ENCODE data around the gene OTOP2.
A peak's percentile ranks its signal among the peaks of the same experiment; 100 is the strongest.

Gene OTOP2

DNA sequence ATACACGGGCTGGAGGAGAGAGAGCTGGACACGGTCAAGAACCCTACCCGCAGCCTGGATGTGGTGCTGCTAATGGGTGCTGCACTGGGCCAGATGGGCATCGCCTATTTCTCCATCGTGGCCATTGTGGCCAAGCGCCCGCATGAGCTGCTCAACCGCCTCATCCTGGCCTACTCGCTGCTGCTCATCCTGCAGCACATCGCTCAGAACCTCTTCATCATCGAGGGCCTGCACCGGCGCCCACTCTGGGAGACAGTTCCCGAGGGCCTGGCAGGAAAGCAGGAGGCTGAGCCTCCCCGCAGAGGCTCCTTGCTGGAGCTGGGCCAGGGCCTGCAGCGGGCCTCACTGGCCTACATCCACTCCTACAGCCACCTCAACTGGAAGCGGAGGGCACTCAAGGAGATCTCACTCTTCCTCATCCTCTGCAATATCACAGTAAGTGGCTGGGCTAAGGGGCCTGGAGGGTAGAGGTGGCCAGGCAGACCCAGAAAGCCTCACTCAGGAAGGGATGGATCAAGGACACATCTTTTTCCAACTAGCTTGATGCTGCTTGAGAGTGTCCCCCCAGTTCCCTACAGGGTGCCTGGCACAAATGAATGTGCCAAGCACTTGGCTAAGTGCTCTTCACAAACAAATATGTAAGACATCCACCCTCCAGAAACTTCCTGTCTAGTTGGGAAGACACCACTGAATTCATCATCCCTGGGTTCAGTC, 23.1 kb downstream of the OTOP2 start:
- Mint-ChIP-seq H3K27me3 (peaks cover 14% of the 10 kb centered on the region), H3K27ac (no peak overlapping the region), H3K9me3 (no peaks in the 10 kb centered on the region), H3K36me3 (no peaks in the 10 kb centered on the region), H3K4me3 (no peak overlapping the region), H3K4me1 (no peaks in the 10 kb centered on the region)
- ATAC-seq (ENCODE audit: low read depth): no peak
- DNase-seq (ENCODE audit: low spot score in 2 of 2): no peak

DNA sequence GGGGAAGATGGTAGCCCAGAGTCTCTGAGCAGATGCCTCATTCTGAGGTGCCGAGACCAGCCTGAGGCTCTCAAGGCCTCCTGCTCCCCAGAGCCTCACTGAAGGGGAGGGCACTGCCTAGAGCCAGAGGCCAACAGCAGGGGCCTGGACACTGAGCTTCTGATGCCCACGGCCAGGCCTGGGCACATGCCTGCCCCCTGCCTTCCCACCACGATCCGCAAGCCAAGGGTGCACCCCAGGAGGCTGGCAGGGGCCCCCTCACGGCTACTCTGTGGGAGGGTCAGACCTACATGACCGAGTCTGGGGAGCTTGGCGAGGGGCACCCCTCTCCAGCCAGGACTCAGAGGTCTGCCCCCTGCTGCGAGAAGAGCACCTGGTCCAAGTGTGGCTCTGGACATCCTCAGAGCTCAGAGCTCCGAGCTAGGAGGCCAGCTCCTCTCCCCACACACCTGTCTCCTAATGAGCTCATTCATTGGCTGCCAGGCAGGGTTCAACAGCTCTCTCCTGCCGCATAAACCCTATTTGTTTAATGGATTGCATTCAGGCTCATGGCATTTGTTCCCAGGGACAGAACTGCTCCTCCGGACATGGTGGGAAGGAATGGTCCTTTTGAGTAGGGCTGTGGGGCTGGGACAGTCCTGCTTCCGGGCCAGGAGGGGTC, 25.5 kb downstream of the OTOP2 start:
- Mint-ChIP-seq H3K36me3 (no peaks in the 10 kb centered on the region), H3K4me3 (no peak overlapping the region), H3K27ac (no peak overlapping the region), H3K9me3 (no peaks in the 10 kb centered on the region), H3K27me3 (peaks cover 13% of the 10 kb centered on the region), H3K4me1 (no peaks in the 10 kb centered on the region)
- no peak for DNase-seq (ENCODE audit: low spot score in 2 of 2)
- no peak for ATAC-seq (ENCODE audit: low read depth)

DNA sequence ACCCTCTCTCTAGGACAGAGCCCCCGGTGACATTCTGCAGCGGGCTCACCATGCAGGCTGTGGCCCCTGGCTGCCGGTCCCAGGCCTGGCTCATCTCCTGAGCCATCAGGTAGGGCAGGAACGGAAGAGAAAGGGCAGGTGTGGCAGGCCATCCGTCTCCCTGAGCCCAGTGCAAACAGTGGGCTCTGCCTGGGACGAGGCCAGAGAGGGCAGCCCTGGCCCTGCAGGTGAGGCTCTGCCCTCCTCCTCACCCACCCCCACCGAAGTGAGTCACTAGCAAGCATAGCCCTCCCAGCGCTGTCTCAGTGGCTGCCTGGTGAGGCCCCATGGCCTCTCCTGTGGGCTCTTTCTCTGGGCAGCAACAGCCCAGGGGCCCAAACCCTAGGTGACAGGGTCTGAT, 26.1 kb downstream of the OTOP2 start:
- DNase-seq (ENCODE audit: low spot score in 2 of 2) (no peak), ATAC-seq (ENCODE audit: low read depth) (no peak)
- no peaks in the 10 kb centered on the region for H3K36me3 Mint-ChIP-seq
- no peak overlapping the region for H3K27ac Mint-ChIP-seq
- no peaks in the 10 kb centered on the region for H3K9me3 Mint-ChIP-seq
- H3K27me3 Mint-ChIP-seq: peaks cover 12% of the 10 kb centered on the region
- H3K4me3 Mint-ChIP-seq: no peak overlapping the region
- H3K4me1 Mint-ChIP-seq: no peaks in the 10 kb centered on the region

DNA sequence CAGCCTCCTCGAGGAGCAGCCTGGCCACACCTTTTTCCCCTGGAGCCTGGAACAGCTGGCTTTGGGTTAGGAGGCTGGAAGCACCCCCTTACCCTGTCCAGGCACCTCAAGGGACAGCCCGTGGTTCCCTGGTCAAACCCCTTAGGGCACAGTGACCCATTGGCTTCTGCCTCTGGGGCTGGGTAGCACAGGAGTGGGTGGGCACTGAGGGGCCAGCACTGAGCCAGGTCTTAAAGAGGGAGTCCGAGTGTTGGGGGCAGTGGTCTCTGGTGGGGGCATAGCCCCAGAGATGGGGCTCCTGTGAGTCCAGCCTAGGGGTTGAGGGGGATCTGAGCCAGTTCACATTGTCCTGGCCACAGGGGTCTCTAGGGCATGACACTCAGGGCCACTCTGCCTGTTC, 27.0 kb downstream of the OTOP2 start:
- DNase-seq (ENCODE audit: low spot score in 2 of 2): no peak
- Mint-ChIP-seq H3K27ac (no peak overlapping the region), H3K9me3 (no peaks in the 10 kb centered on the region), H3K4me1 (no peaks in the 10 kb centered on the region), H3K27me3 (peaks cover 11% of the 10 kb centered on the region), H3K36me3 (no peaks in the 10 kb centered on the region), H3K4me3 (no peak overlapping the region)
- ATAC-seq (ENCODE audit: low read depth): no peak

DNA sequence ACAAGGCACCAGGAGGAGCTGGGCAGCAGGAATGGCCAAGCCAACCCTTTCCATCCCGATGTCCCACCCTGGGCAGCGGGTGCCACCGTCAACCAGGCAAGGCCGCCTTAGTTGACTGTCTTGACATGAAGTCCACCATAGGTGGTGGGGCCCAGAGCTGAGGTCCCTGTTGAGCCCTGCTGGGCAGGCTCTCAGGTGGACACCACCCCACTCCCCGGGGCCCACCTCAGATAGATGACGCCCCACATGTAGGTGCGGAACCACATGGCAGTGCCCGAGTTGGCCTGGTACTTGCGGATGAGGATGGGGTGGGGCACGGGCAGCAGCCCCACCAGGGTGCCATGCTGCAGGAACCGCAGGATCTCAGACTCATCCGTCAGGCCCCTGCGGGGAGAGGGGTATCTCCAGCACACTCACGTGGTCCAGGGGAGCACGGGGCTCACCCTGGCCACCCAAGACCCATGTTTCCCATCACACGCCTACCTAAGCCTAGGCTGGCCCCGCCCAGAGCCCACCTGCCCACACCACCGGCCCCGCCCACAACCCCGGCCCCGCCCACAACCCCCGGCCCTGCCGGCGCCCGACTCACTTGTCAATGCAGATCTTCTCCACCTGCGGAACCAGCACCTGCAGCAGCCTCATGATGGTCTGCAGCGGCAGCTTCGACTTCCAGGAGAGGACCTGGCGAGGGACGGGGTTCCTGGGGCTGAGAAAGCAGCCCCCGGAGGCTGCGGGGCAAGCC, 27.8 kb downstream of the OTOP2 start:
- H3K9me3 Mint-ChIP-seq: no peaks in the 10 kb centered on the region
- no peaks in the 10 kb centered on the region for H3K36me3 Mint-ChIP-seq
- DNase-seq (ENCODE audit: low spot score in 2 of 2) (no peak), ATAC-seq (ENCODE audit: low read depth) (no peak)
- H3K27ac Mint-ChIP-seq: no peak overlapping the region
- peaks cover 11% of the 10 kb centered on the region for H3K27me3 Mint-ChIP-seq
- H3K4me1 Mint-ChIP-seq: no peaks in the 10 kb centered on the region
- no peak overlapping the region for H3K4me3 Mint-ChIP-seq

DNA sequence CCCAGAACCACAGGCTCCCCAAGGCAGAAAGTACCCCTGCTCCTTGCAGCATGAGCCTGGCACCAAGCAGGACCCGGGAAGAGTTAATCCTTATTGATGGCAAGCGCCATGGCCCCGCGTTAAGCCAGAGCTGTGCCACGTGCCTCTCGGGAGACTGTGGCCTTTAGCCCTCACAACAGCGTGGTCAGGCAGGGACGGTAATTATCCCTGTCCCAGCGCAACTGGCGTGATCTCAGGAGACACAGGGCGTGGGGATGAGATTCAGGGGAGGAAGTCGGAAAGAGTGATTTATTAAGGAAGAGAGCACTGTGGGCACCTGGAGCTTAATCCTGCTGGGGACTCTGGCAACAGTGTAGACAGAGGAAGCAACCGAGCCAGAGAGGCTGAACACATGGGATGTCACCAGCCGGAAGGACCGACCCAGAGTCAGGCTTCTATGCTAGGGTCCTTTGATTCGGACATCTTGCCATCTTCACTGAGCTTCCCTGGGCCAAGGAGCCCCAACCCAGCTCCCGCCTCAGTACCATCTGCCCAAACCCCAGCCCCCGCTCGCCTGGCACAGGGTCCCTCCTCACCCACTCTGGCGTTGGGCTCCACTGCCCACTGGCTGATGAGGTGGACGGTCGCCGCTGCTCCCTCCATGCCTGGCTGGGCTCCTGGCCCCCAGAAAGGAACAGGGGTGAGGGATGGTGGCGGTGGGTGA, 28.5 kb downstream of the OTOP2 start:
- no peaks in the 10 kb centered on the region for H3K9me3 Mint-ChIP-seq
- H3K36me3 Mint-ChIP-seq: no peaks in the 10 kb centered on the region
- peaks cover 10% of the 10 kb centered on the region for H3K27me3 Mint-ChIP-seq
- H3K4me1 Mint-ChIP-seq: no peaks in the 10 kb centered on the region
- H3K27ac Mint-ChIP-seq: no peak overlapping the region
- no peak overlapping the region for H3K4me3 Mint-ChIP-seq
- DNase-seq (ENCODE audit: low spot score in 2 of 2) (no peak), ATAC-seq (ENCODE audit: low read depth) (no peak)

DNA sequence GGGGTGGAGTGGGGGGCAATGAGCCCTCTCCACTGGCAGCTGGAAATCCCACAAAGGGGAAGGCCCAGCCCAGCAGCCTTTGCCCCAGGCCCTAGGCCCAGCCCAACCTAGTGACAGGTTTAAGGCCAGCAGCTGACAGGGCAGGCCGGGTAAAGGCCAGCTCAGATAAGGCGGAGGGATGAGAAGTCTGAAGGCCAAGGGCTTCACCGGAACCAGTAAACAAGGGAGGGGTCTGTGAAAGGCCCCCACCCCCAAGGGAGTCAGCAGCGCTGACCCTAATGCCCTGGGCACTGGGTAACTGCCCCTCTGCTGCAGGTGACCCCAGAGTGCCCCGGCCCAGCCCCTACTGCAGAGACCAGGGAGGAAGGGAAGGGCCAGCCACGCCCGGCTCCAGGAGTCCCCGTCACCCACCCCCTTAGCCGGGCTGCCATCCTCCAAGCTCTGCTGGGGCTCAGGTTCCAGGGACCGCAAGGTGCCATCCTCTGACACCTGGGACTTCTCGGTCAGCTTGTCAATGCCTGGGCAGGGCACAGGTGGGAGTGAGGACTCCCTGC, 29.1 kb downstream of the OTOP2 start:
- H3K27ac Mint-ChIP-seq: no peak overlapping the region
- no peak overlapping the region for H3K4me3 Mint-ChIP-seq
- no peak for ATAC-seq (ENCODE audit: low read depth)
- no peaks in the 10 kb centered on the region for H3K9me3 Mint-ChIP-seq
- H3K4me1 Mint-ChIP-seq: no peaks in the 10 kb centered on the region
- peaks cover 5% of the 10 kb centered on the region for H3K27me3 Mint-ChIP-seq
- no peaks in the 10 kb centered on the region for H3K36me3 Mint-ChIP-seq
- DNase-seq (ENCODE audit: low spot score in 2 of 2): no peak

DNA sequence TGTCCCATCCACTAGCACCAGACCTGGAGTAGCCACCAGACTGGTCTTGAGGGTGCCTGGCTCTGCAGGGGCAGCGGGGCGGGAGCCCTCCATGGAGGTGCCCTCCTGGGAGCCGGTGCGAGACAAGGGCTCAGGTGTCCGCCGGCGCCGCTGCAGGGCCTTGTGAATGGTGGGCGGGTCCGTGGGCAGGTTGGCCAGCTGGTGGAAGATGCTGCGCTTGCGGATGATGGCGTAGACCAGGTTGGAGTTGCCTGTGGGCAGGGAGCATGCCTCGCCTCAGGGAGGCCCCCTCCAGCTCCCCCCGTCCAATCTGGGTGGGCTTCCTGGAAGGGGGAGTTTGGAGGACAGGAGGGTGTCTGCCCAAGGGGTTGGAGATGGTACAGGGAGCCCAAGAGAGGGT, 30.0 kb downstream of the OTOP2 start:
- no peak overlapping the region for H3K27ac Mint-ChIP-seq

DNA sequence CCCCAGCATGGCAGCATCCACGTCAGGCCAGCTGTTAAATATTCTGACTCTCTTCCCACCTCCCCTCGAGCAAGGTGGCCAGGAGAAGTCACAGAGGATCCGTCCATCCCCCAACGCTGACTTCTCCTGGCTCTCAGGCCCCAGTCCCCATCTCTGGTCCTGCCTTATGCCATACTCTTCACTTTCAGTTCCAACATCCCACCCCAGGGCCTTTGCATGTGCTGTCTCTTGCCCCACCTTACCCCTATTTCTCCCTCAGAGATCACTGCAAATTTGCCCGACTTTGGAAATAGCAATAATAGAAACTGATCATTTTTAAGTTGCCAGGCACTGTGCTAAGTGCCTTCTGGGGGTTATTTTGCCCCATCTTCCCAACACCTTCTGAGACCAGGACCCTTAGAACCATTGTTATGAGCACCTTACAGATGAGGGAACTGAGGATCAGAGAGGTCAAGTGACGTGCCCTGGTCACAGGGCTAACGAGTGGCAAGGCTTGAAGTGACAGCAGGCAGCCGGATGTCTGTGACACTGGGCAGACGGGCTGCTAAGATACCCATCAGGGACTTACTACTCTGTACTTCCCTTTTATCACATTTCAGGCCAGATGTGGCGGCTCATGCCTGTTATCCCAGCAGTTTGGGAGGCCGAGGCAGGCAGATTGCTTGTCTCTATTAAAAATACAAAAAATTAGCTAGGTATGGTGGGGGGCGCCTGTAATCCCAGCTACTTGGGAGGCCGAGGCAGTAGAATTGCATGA, 30.8 kb downstream of the OTOP2 start:
- ATAC-seq (ENCODE audit: low read depth) (peak; percentile 56), DNase-seq (ENCODE audit: low spot score in 2 of 2) (peak in 1 of 2 donors; percentile 10)
- Mint-ChIP-seq H3K27me3 (peaks cover 7% of the 10 kb centered on the region), H3K27ac (no peak overlapping the region), H3K4me1 (no peaks in the 10 kb centered on the region), H3K9me3 (no peaks in the 10 kb centered on the region), H3K36me3 (no peaks in the 10 kb centered on the region), H3K4me3 (no peak overlapping the region)

More for the DNA sequence above, 30.0 kb downstream of the OTOP2 start:
- no peaks in the 10 kb centered on the region for H3K9me3 Mint-ChIP-seq
- peaks cover 5% of the 10 kb centered on the region for H3K27me3 Mint-ChIP-seq
- ATAC-seq (ENCODE audit: low read depth) (no peak), DNase-seq (ENCODE audit: low spot score in 2 of 2) (no peak)
- H3K36me3 Mint-ChIP-seq: no peaks in the 10 kb centered on the region
- no peaks in the 10 kb centered on the region for H3K4me1 Mint-ChIP-seq
- no peak overlapping the region for H3K4me3 Mint-ChIP-seq

DNA sequence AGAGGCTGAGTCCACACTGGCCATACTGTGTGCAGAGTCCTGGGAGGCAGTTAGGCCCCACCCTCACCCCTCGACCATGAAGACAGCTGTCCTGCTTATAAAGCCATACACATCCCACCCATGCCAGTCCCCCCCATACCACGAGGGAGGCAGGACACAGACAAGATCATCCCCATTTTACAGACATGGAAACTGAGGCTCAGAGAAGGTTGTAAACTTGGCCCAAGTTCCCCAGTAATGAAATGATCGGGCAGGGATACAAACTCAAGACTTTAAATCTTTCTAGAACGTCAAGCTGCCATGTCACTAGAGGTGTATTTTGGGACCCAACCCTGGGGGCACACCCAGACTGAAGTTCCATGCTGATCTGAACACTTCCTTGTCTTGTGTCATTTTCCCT, 32.0 kb downstream of the OTOP2 start:
- no peak for ATAC-seq (ENCODE audit: low read depth)
- no peak overlapping the region for H3K4me3 Mint-ChIP-seq
- peaks cover 3% of the 10 kb centered on the region for H3K4me1 Mint-ChIP-seq
- H3K36me3 Mint-ChIP-seq: no peaks in the 10 kb centered on the region
- H3K27me3 Mint-ChIP-seq: peaks cover 5% of the 10 kb centered on the region
- no peak overlapping the region for H3K27ac Mint-ChIP-seq
- no peak for DNase-seq (ENCODE audit: low spot score in 2 of 2)
- no peaks in the 10 kb centered on the region for H3K9me3 Mint-ChIP-seq

DNA sequence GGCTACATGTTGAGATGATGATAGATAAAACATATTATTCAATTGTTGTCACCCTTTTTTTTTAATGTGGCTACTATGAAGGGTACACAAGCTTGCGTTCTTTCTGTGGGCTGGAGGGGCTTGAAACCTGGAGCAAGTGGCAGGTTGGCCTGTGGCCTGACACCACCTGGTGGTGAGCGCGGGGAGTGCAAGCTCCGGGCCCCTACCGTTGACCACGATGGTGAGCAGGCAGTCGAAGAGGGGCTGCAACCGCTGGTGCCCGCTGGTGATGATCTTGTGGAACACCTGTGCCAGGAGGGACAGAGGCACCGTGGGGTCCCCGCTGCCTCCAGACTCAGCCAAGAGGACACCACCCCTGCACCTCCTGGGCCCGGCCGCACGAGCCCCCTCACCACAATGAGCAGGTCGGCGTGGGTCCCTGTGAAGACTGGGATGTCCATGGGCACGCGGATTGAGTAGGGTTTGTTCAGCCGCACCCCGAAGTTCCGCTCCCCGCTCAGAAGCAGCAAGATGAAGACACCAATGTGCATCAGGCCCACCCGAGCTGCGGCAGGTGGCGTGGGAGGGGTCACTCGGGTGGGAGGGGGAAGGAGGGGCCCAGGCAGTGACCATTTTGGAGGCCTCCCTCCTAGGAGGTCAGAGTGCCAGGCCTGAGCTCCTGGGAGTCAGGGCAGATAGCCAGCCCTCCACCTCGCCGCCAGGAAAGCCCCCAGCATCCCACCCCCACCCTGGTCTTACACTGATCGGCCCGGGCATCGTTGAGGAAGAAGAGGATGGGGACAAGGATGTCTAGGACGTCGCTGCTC, 34.1 kb downstream of the OTOP2 start:
- peaks cover 7% of the 10 kb centered on the region for H3K4me1 Mint-ChIP-seq
- H3K9me3 Mint-ChIP-seq: no peaks in the 10 kb centered on the region
- DNase-seq (ENCODE audit: low spot score in 2 of 2) (peak; percentile 84 to 94), ATAC-seq (ENCODE audit: low read depth) (peak; percentile 55)
- no peak overlapping the region for H3K4me3 Mint-ChIP-seq
- peaks cover 5% of the 10 kb centered on the region for H3K27me3 Mint-ChIP-seq
- H3K27ac Mint-ChIP-seq: no peak overlapping the region
- H3K36me3 Mint-ChIP-seq: no peaks in the 10 kb centered on the region

DNA sequence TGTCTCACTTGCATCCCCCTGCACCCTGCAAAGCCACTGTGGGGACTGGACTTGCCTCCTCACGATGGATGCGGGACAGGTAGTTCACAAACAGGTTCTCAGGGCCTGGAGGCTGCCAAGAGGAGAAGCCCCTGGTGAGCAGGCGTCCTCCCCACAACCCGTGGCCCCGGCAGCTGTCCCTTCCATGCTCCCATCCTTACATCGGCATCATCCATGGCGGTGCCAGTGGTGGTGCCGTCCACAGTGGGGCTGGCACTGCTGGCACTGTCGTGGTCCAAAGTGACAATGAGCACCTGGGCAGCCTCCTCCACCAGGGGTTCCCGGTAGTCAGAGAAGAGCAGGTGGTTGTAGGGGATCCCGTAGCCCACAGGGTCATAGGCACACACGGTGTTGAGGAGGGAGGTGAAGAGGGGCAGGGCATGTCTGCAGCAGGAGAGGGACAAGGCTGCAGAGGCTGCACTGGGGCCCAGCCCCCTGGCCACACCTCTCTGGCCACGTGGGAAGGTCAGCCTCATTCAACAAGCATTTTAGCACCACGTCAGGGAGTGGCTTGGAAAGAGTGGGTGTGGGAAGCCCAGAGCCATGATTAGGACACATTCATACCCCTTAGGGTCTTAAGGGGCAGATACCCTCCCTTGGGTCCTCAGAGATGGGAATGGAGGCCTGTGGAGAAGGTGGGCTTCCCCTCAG, 35.9 kb downstream of the OTOP2 start:
- no peak overlapping the region for H3K27ac Mint-ChIP-seq
- no peaks in the 10 kb centered on the region for H3K9me3 Mint-ChIP-seq
- no peak overlapping the region for H3K4me3 Mint-ChIP-seq
- ATAC-seq (ENCODE audit: low read depth) (no peak), DNase-seq (ENCODE audit: low spot score in 2 of 2) (no peak)
- no peaks in the 10 kb centered on the region for H3K36me3 Mint-ChIP-seq
- peaks cover 3% of the 10 kb centered on the region for H3K27me3 Mint-ChIP-seq
- H3K4me1 Mint-ChIP-seq: peaks cover 7% of the 10 kb centered on the region
